ENCODE data around the gene B4GAT1. TPM values are rescaled to one million over a fixed set of nuclear protein-coding genes. Genes with fewer than 3 reads are reported as not detected.

B4GAT1 gene
- total and polyA plus RNA-seq, 2 of the 13 experiments (the other 11 are each of a cell fraction or from before 2014, with no cell fraction given), result 40.4 to 109 TPM

- peak; percentile 89 for TF ChIP-seq ZNF292 (CRISPR knock-in tag; IDR thresholded peaks at IDR 0.05; ENCODE audit: borderline replicate concordance, low read depth)
- no peak for TF ChIP-seq ZNF333 (CRISPR knock-in tag; IDR thresholded peaks at IDR 0.05; ENCODE audit: borderline replicate concordance)
- peak; percentile 51; the same call in 1 of the 2 replicates for TF ChIP-seq KDM5A (IDR thresholded peaks at IDR 0.05; ENCODE audit: borderline replicate concordance, low read length)
- peak; percentile 86 to 91 for TF ChIP-seq HMGXB4 (CRISPR knock-in tag; IDR thresholded peaks at IDR 0.05; ENCODE audit: borderline replicate concordance in 1 of 2, low read depth in 1 of 2)
- 0 out of 2 replicates have a peak, but pooled peaks have one; percentile 36 for TF ChIP-seq ZNF878 (CRISPR knock-in tag; IDR thresholded peaks at IDR 0.05)
- TF ChIP-seq NCOA1 (CRISPR knock-in tag; IDR thresholded peaks at IDR 0.05), result no peak
- TF ChIP-seq ZBTB37 (CRISPR knock-in tag; IDR thresholded peaks at IDR 0.05), result no peak
- TF ChIP-seq ZNF251 (CRISPR knock-in tag; IDR thresholded peaks at IDR 0.05), result no peak
- TF ChIP-seq TFDP1 (CRISPR knock-in tag; IDR thresholded peaks at IDR 0.05; ENCODE audit: borderline replicate concordance), result peak; percentile 70; the same call in 1 of the 2 replicates
- TF ChIP-seq NR1H2 (CRISPR knock-in tag; IDR thresholded peaks at IDR 0.05; ENCODE audit: borderline replicate concordance, low read depth), result no peak; the same call in 1 of the 2 replicates
- TF ChIP-seq ZSCAN21 (CRISPR knock-in tag; IDR thresholded peaks at IDR 0.05; ENCODE audit: borderline replicate concordance), result no peak; the same call in 1 of the 2 replicates
- TF ChIP-seq HOXD1 (CRISPR knock-in tag; IDR thresholded peaks at IDR 0.05), result no peak
- peak; percentile 97 for TF ChIP-seq ZNF670 (CRISPR knock-in tag; IDR thresholded peaks at IDR 0.05; ENCODE audit: borderline replicate concordance)
- no peak for TF ChIP-seq ZNF318 (CRISPR knock-in tag; IDR thresholded peaks at IDR 0.05)
Measured at GRCh38 chr11:66336234-66337102, 11.0 kb downstream of the B4GAT1 start, which contains the start of gene RIN1 (continued).
